Neural crest cell (in vitro differentiated cells): ENCODE data around the gene TDO2. TPM values are rescaled to one million over a fixed set of nuclear protein-coding genes. Genes with fewer than 3 reads are reported as not detected.

ENCODE experiments used
- DNase-seq: peaks from one replicate; pipeline ENCODE4 v3.0.0; 2021; ENCODE audit warnings: low read depth, mixed read lengths, low spot score
- H3K27ac Mint-ChIP-seq: one replicate; pipeline ENCODE4 v1.8.0; 2021; ENCODE audit warnings: mild to moderate bottlenecking, mixed read lengths; ENCODE audit not compliant: unreplicated experiment
- H3K27me3 Mint-ChIP-seq: 2 replicates; pipeline ENCODE4 v1.8.0; 2021; ENCODE audit warnings: low read depth, mild to moderate bottlenecking, mixed read lengths
- H3K36me3 Mint-ChIP-seq: 2 replicates; pipeline ENCODE4 v1.8.0; 2021; ENCODE audit warnings: low read depth, mild to moderate bottlenecking, mixed read lengths
- H3K4me1 Mint-ChIP-seq: 2 replicates; pipeline ENCODE4 v1.8.0; 2021; ENCODE audit warnings: mixed read lengths
- H3K4me3 Mint-ChIP-seq: one replicate; pipeline ENCODE4 v1.8.0; 2021; ENCODE audit warnings: mild to moderate bottlenecking, mixed read lengths
- H3K9me3 Mint-ChIP-seq: 2 replicates; pipeline ENCODE4 v1.8.0; 2021; ENCODE audit warnings: mixed read lengths
- CTCF ChIP-seq: fragments of 200-600 bp; sonication (generic); conservative IDR thresholded peaks from 2 replicates; pipeline ENCODE4 v1.5.0; 2021; ENCODE audit warnings: antibody characterized with exemption, mild to moderate bottlenecking
- long read RNA-seq: library from polyadenylated mRNA; unstranded; transcript quantifications from one replicate; pipeline ENCODE4 v2.0.0, GENCODE V29; 2020
- total RNA-seq: library from RNA; stranded (reverse); gene quantifications from 2 replicates; pipeline ENCODE4 v1.2.1, GENCODE V29; 2021

TDO2 gene
- total RNA-seq: not detected in 2 replicates
- long read RNA-seq: 0 reads

- Mint-ChIP-seq H3K4me3 (no peak within 1 kb of the TSS), H3K27me3 (no peaks in the 10 kb centered on the region), H3K36me3 (no peaks in the 10 kb centered on the region), H3K9me3 (no peaks in the 10 kb centered on the region), H3K27ac (no peak within 1 kb of the TSS), H3K4me1 (peaks cover 13% of the 10 kb centered on the region)
- DNase-seq: no peak
- TF ChIP-seq CTCF: no peak
These were observed at the start of gene TDO2 for GRCh38 chr4:155903453-155903852. TSS of gene TDO2 (plus strand) at chr4:155903696. CDS start at chr4:155903759, 63 bp downstream.

- Mint-ChIP-seq H3K27me3 (no peaks in the 10 kb centered on the region), H3K27ac (no peak overlapping the region), H3K4me1 (no peaks in the 10 kb centered on the region), H3K4me3 (no peak overlapping the region), H3K9me3 (peaks cover 3% of the 10 kb centered on the region), H3K36me3 (no peaks in the 10 kb centered on the region)
- TF ChIP-seq CTCF: no peak
- no peak for DNase-seq
These were observed 48.8 kb upstream of the TDO2 start for GRCh38 chr4:155854582-155855226.

GRCh38 chr4:155855897-155856296, 47.6 kb upstream of the TDO2 start:
- DNase-seq: no peak
- H3K4me1 Mint-ChIP-seq: no peaks in the 10 kb centered on the region
- no peak for TF ChIP-seq CTCF
- H3K27ac Mint-ChIP-seq: no peak overlapping the region
- no peaks in the 10 kb centered on the region for H3K36me3 Mint-ChIP-seq
- no peaks in the 10 kb centered on the region for H3K27me3 Mint-ChIP-seq
- H3K4me3 Mint-ChIP-seq: no peak overlapping the region
- no peaks in the 10 kb centered on the region for H3K9me3 Mint-ChIP-seq

GRCh38 chr4:155866177-155866576, 37.3 kb upstream of the TDO2 start, which contains the start of gene ASIC5:
TSS of gene ASIC5 (minus strand) at chr4:155866277. CDS start at chr4:155866226, 51 bp downstream.
- Mint-ChIP-seq H3K9me3 (peaks cover 6% of the 10 kb centered on the region), H3K27me3 (no peaks in the 10 kb centered on the region), H3K4me1 (no peaks in the 10 kb centered on the region), H3K4me3 (no peak within 1 kb of the TSS), H3K36me3 (peaks cover 4% of the 10 kb centered on the region), H3K27ac (no peak within 1 kb of the TSS)
- no peak for DNase-seq
- no peak for TF ChIP-seq CTCF

- Mint-ChIP-seq H3K4me3 (no peak overlapping the region), H3K27ac (no peak overlapping the region), H3K36me3 (no peaks in the 10 kb centered on the region), H3K9me3 (peaks cover 4% of the 10 kb centered on the region), H3K4me1 (no peaks in the 10 kb centered on the region), H3K27me3 (no peaks in the 10 kb centered on the region)
- TF ChIP-seq CTCF: no peak
- DNase-seq: no peak
These were observed 27.6 kb upstream of the TDO2 start for GRCh38 chr4:155875878-155876277.
